Pancreas (tissue), 10 donors: ENCODE results near the gene PPP1R14D. TPM values are rescaled to one million over a fixed set of nuclear protein-coding genes. Genes with fewer than 3 reads are reported as not detected.

Experiments
- ATAC-seq, 4 donors: fragments of 200-7000 bp; cut with Tn5 transposase; one replicate each; pipeline versions ENCODE4 v1.8.0 to v1.9.1; 2020; ENCODE audit warnings: mild to moderate bottlenecking in 4 of 4, moderate library complexity in 4 of 4
- DNase-seq, 6 donors: peaks; one replicate each; pipeline ENCODE4 v3.0.0-alpha.2; 2020
- FAIRE-seq: peaks from 2 replicates; lab custom pipeline; 2012; peaks lifted over from hg19 to GRCh38; lab: Jason Lieb, UNC
- H3K27ac ChIP-seq, 4 donors: fragments of 200-600 bp; sonication (generic); 1 replicate in 3 of 4; 2 replicates in 1 of 4; pipeline versions ENCODE4 v1.5.0 to v1.8.0; 2020
- H3K27me3 ChIP-seq, 4 donors: fragments of 200-600 bp; one replicate each; pipeline ENCODE4 v1.8.0; 2021
- H3K36me3 ChIP-seq, 3 donors: fragments of 200-600 bp; sonication (generic) in 1 of 3; one replicate each; pipeline versions ENCODE4 v1.5.0 to v1.8.0; 2020 to 2021
- H3K4me1 ChIP-seq, 3 donors: fragments of 200-600 bp; one replicate each; pipeline ENCODE4 v1.8.0; 2021
- H3K4me3 ChIP-seq, 4 donors: fragments of 200-600 bp; sonication (generic) in 2 of 4; one replicate each; pipeline versions ENCODE4 v1.5.0 to v1.8.0; 2020 to 2021
- H3K9me3 ChIP-seq, 4 donors: fragments of 200-600 bp; one replicate each; pipeline ENCODE4 v1.8.0; 2021
- WGBS, 2 donors: extraction: QIAGEN DNeasy Blood & Tissue Kit; methylation state at CpG; one replicate each; pipeline ENCODE4 v1.1.7; 2013; 5-methylcytosine and 5-hydroxymethylcytosine counted together
- intact Hi-C, 3 donors: fragments of 100-400 bp; cut with DNase I; formaldehyde crosslinking; loops; one replicate each; pipeline versions ENCODE4 v1.11.1 to v1.14.2; 2022
- polyA plus RNA-seq, 2 donors: library from polyadenylated mRNA; stranded (reverse); fragments of 200-250 nt; gene quantifications; one replicate each; pipeline ENCODE4 v1.2.3, GENCODE V29; 2013
- total RNA-seq, 6 donors: library from RNA; stranded (reverse); fragmentation: NEBNext Ultra II Directional in 4 of 6; extraction: Animal tissue kit (Norgen Biotek cat#: 25700) in 4 of 6; gene quantifications; one replicate each; pipeline versions ENCODE4 v1.2.1 to v1.2.4, GENCODE V29; 2021 to 2023
- TF ChIP-seq, protein P1 (sequence below), 4 donors: fragments of 200-600 bp; sonication (generic) in 3 of 4; IDR thresholded peaks; one replicate each; pipeline versions ENCODE4 v1.5.0 to v1.8.0; 2021; ENCODE audit warnings: antibody characterized with exemption in 4 of 4
- donor health status: healthy with polysubstance abuse.
- donor health status: DM: no; HTN: no; CAD: no; lungs with moderate emphysema.
- donor health status: DM: no; HTN: no; CAD: no.
- donor health status: control.
- donor health status: control.
- donor health status: Bipolar disorder and iron deficiency.
- donor health status: DM: yes; HTN: yes; CAD: no.
- donor health status: DM: no; HTN: no; CAD: no.
- donor health status: DM: no; HTN: no; CAD: no.
- donor health status: DM: yes; HTN: yes; CAD: no.

Gene PPP1R14D
- total and polyA plus RNA-seq, 8 donors: 0.23 to 2.6 (median 0.55) TPM; not detected in 4

DNA sequence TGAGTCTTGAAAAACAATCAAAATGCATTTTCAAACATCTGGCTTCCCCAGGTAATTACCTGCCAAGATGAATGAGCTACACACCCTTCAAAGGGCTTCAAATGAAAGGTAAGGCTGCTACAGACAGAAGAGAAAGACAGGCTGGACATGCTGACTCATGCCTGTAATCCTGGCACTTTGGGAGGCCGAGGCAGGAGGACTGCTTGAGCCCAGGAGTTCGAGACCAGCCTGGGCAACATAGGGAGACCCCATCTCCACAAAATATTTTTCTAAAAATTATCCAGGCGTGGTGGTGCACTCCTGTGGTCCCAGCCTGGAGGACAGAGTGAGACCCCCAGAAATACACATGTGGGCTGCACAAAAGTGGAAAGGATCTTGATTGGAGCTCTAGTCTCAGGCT lies 36.1 kb downstream of the PPP1R14D start:
- Histone ChIP-seq H3K36me3 (no peaks in the 10 kb centered on the region), H3K4me3 (no peak overlapping the region), H3K4me1 (peaks cover 12 to 42% (median 23%) of the 10 kb centered on the region in 3 donors), H3K27me3 (no peaks in the 10 kb centered on the region), H3K27ac (no peak overlapping the region), H3K9me3 (no peaks in the 10 kb centered on the region)
- intact Hi-C loops: no loop called here
- WGBS, 2 donors: 95 to 99% methylated on average over 3 of the region's 3 CpGs
- TF ChIP-seq, protein P1, sequence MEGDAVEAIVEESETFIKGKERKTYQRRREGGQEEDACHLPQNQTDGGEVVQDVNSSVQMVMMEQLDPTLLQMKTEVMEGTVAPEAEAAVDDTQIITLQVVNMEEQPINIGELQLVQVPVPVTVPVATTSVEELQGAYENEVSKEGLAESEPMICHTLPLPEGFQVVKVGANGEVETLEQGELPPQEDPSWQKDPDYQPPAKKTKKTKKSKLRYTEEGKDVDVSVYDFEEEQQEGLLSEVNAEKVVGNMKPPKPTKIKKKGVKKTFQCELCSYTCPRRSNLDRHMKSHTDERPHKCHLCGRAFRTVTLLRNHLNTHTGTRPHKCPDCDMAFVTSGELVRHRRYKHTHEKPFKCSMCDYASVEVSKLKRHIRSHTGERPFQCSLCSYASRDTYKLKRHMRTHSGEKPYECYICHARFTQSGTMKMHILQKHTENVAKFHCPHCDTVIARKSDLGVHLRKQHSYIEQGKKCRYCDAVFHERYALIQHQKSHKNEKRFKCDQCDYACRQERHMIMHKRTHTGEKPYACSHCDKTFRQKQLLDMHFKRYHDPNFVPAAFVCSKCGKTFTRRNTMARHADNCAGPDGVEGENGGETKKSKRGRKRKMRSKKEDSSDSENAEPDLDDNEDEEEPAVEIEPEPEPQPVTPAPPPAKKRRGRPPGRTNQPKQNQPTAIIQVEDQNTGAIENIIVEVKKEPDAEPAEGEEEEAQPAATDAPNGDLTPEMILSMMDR (IDR thresholded peaks at IDR 0.05): no peak
- ATAC-seq (no peak), DNase-seq (peak in 1 of 6 donors; percentile 11), FAIRE-seq (no peak)

DNA sequence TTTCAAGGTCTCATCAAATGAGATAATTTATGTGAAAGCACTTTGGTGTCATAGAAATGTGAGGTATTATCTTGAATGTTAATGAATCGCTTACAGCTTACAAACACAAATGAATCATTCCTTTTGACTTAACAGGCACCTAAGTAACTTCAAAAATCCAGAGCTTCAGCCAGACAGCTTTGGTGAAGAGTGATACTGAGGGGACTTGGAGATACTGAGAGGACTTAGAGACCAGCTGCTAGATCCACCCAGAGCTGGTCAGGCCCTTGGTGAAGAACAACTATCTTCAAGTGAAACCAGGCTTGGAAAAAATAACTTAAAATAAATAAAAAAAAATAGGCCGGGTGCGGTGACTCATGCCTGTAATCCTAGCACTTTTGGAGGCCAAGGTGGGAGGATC lies 37.8 kb downstream of the PPP1R14D start:
- Histone ChIP-seq H3K27ac (peak overlapping the region in 2 of 4 donors; percentile 36 to 64), H3K4me3 (no peak overlapping the region), H3K9me3 (no peaks in the 10 kb centered on the region), H3K4me1 (peaks cover 27 to 59% (median 40%) of the 10 kb centered on the region in 3 donors), H3K27me3 (no peaks in the 10 kb centered on the region), H3K36me3 (no peaks in the 10 kb centered on the region)
- FAIRE-seq: no peak
- 43 to 48% methylated on average over 3 of the region's 3 CpGs for WGBS, 2 donors
- intact Hi-C loops: no loop called here
- DNase-seq: no peak
- TF ChIP-seq, protein P1 (IDR thresholded peaks at IDR 0.05): no peak
- no peak for ATAC-seq

DNA sequence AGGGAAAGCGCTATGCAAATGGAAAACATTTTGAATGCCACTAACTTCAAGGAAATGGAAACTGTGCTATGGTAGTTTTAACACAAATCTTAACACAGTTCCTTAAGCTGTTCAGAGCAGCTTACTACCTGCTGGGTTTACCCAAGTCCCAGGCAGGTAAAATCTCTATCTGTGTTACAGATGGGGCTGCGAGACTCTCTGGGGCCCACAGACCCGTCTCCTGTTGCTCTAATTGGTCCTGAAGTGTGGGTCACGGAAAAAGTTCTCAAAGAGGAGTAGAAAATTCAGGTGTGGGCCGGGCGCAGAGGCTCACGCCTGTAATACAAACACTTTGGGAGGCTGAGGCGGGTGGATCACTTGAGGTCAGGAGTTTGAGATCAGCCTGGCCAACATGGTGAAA lies 38.5 kb downstream of the PPP1R14D start:
- intact Hi-C loops: no loop called here
- Histone ChIP-seq H3K4me1 (peaks cover 34 to 64% (median 47%) of the 10 kb centered on the region in 3 donors), H3K27me3 (no peaks in the 10 kb centered on the region), H3K36me3 (no peaks in the 10 kb centered on the region), H3K9me3 (no peaks in the 10 kb centered on the region), H3K4me3 (no peak overlapping the region), H3K27ac (peak overlapping the region in 2 of 4 donors; percentile 22 to 36)
- peak in 1 of 6 donors; percentile 12 for DNase-seq
- 94 to 95% methylated on average over 8 of the region's 8 CpGs for WGBS, 2 donors
- FAIRE-seq: no peak
- ATAC-seq: no peak
- TF ChIP-seq, protein P1 (IDR thresholded peaks at IDR 0.05): no peak

DNA sequence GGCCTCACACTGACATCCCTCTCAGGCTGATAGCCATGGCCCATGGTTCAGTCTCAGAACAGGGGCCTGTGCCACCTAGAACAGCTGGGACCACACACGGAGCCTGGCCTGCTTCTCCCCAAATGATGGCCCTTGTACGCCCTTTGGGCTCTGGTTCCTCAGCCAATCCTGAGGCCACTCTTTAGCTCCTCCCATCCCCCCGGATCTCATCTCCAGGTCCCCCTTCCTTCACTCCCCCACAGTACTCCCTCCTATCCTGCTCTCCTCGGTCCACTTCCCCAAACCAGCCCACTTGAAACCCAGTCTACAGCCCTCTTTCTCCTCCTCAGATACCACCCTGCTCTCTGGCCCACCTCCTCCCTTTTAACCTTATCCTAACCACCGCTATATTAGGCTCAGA lies 39.4 kb downstream of the PPP1R14D start:
- Histone ChIP-seq H3K9me3 (no peaks in the 10 kb centered on the region), H3K36me3 (no peaks in the 10 kb centered on the region), H3K27me3 (no peaks in the 10 kb centered on the region), H3K4me1 (peaks cover 34 to 62% (median 43%) of the 10 kb centered on the region in 3 donors), H3K4me3 (no peak overlapping the region), H3K27ac (peak overlapping the region in 3 of 4 donors; percentile 52 to 92 (median 80))
- no peak for ATAC-seq
- 86 to 92% methylated on average over 5 of the region's 5 CpGs for WGBS, 2 donors
- intact Hi-C loops: no loop called here
- DNase-seq: peak in 1 of 6 donors; percentile 20
- no peak for FAIRE-seq
- TF ChIP-seq, protein P1 (IDR thresholded peaks at IDR 0.05): no peak

DNA sequence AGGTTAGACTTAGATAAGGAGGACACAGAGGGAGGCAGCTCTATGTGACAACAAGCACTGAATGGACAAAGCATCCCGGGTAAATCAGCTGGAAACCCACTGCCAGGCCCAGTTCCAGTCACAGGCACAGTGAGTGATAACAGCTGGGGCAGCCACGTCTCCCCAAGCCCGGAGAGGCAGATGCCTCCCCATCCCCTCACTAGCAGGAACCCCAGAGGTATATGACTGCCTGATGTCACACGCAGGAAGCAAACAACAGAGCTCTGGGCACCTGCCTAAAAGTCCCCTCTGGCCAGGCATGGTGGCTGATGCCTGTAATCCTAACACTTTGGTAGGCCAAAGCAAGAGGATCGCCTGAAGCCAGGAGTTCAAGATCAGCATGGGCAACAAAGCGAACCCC lies 40.5 kb downstream of the PPP1R14D start:
- H3K27ac ChIP-seq: peak overlapping the region; percentile 59 to 92 (median 74)
- ATAC-seq (peak in 3 of 4 donors; percentile 10 to 19 (median 14)), FAIRE-seq (no peak), DNase-seq (peak in 1 of 6 donors; percentile 30)
- 47 to 48% methylated on average over 6 of the region's 6 CpGs for WGBS, 2 donors
- intact Hi-C loops: no loop called here
- H3K4me1 ChIP-seq: peaks cover 31 to 51% (median 34%) of the 10 kb centered on the region in 3 donors
- no peaks in the 10 kb centered on the region for H3K36me3 ChIP-seq
- TF ChIP-seq, protein P1 (IDR thresholded peaks at IDR 0.05): no peak
- H3K4me3 ChIP-seq: no peak overlapping the region
- H3K27me3 ChIP-seq: no peaks in the 10 kb centered on the region
- H3K9me3 ChIP-seq: no peaks in the 10 kb centered on the region
